CD14-positive monocyte (primary cell): ENCODE measurements around the gene MYH13. TPM values are rescaled to one million over a fixed set of nuclear protein-coding genes. Genes with fewer than 3 reads are reported as not detected.

ENCODE experiments used
- DNase-seq, 3 donors: peaks; one replicate each; pipeline ENCODE4 v3.0.0-alpha.2; 2011 to 2022
- H2AFZ ChIP-seq: 2 replicates; pipeline ENCODE4 v1.6.0; 2012; ENCODE audit warnings: mild to moderate bottlenecking, low read depth, low read length, inconsistent platforms; ENCODE audit not compliant: insufficient read depth, poor library complexity, severe bottlenecking
- H3K27ac ChIP-seq, 2 donors: 1 replicate in 1 of 2; 2 replicates in 1 of 2; pipeline ENCODE4 v1.5.1; 2012 to 2013; ENCODE audit warnings: low read length in 2 of 2, control low read depth in 1 of 2, inconsistent platforms in 1 of 2, low read depth in 1 of 2, mild to moderate bottlenecking in 1 of 2
- H3K27me3 ChIP-seq, 2 donors: one replicate each; pipeline versions ENCODE4 v1.6.0 to v1.6.1; 2011 to 2013; ENCODE audit warnings: low read length in 2 of 2; ENCODE audit not compliant: control insufficient read depth in 2 of 2, insufficient read depth in 2 of 2
- H3K36me3 ChIP-seq, 2 donors: replicated peaks in 1 of 2; 1 replicate in 1 of 2; 2 replicates in 1 of 2; pipeline versions ENCODE4 v1.5.1 to v1.6.1; 2012 to 2013; ENCODE audit warnings: low read length in 2 of 2, control low read depth in 1 of 2, inconsistent platforms in 1 of 2, mild to moderate bottlenecking in 1 of 2; ENCODE audit not compliant: insufficient read depth in 2 of 2, control insufficient read depth in 1 of 2
- H3K4me1 ChIP-seq, 2 donors: 1 replicate in 1 of 2; 2 replicates in 1 of 2; pipeline versions ENCODE4 v1.5.1 to v1.6.1; 2012 to 2013; ENCODE audit warnings: low read length in 2 of 2, control low read depth in 1 of 2, inconsistent platforms in 1 of 2, mild to moderate bottlenecking in 1 of 2, moderate library complexity in 1 of 2; ENCODE audit not compliant: insufficient read depth in 2 of 2, control insufficient read depth in 1 of 2
- H3K4me2 ChIP-seq: replicated peaks from 2 replicates; pipeline ENCODE3; 2012; ENCODE audit warnings: low read length, moderate library complexity, mild to moderate bottlenecking; ENCODE audit not compliant: poor library complexity, severe bottlenecking; ENCODE audit errors: extremely low read depth
- H3K4me3 ChIP-seq, 3 experiments: fragments of 200-600 bp in 1 of 3; sonication (generic) in 1 of 3; replicated peaks in 1 of 3; 1 replicate in 2 of 3; 2 replicates in 1 of 3; pipeline ENCODE4 v1.5.1; 2011 to 2013; ENCODE audit warnings: low read length in 3 of 3, mild to moderate bottlenecking in 3 of 3, control low read depth in 2 of 3, low read depth in 2 of 3, inconsistent platforms in 1 of 3, moderate library complexity in 1 of 3
- H3K79me2 ChIP-seq: 2 replicates; pipeline ENCODE4 v1.6.0; 2012; ENCODE audit warnings: mild to moderate bottlenecking, control low read depth, inconsistent platforms, low read length, moderate library complexity; ENCODE audit not compliant: insufficient read depth
- H3K9ac ChIP-seq: 2 replicates; pipeline ENCODE4 v1.6.0; 2017; ENCODE audit warnings: low read length, mild to moderate bottlenecking; ENCODE audit not compliant: insufficient read depth, poor library complexity, severe bottlenecking
- H3K9me3 ChIP-seq, 2 donors: replicated peaks in 1 of 2; 1 replicate in 1 of 2; 2 replicates in 1 of 2; pipeline versions ENCODE4 v1.5.1 to v1.6.1; 2012 to 2013; ENCODE audit warnings: low read length in 2 of 2, control low read depth in 1 of 2; ENCODE audit not compliant: control insufficient read depth in 1 of 2, insufficient read depth in 1 of 2
- H4K20me1 ChIP-seq: 2 replicates; pipeline ENCODE4 v1.6.0; 2012; ENCODE audit warnings: mild to moderate bottlenecking, low read length, control low read depth, moderate library complexity; ENCODE audit not compliant: insufficient read depth
- H3K27ac Mint-ChIP-seq, 7 donors: one replicate each; pipeline ENCODE4 v1.8.0; 2020; ENCODE audit warnings: mild to moderate bottlenecking in 7 of 7, mixed read lengths in 7 of 7, moderate library complexity in 6 of 7, inconsistent platforms in 2 of 7
- H3K27me3 Mint-ChIP-seq, 3 donors: one replicate each; pipeline ENCODE4 v1.8.0; 2021 to 2022; ENCODE audit warnings: low read depth in 3 of 3, mild to moderate bottlenecking in 3 of 3, mixed read lengths in 3 of 3, moderate library complexity in 3 of 3, inconsistent platforms in 1 of 3
- H3K36me3 Mint-ChIP-seq, 2 donors: one replicate each; pipeline ENCODE4 v1.8.0; 2020; ENCODE audit warnings: mixed read lengths in 2 of 2, inconsistent platforms in 1 of 2, mild to moderate bottlenecking in 1 of 2
- H3K4me1 Mint-ChIP-seq: one replicate; pipeline ENCODE4 v1.8.0; 2020; ENCODE audit warnings: mild to moderate bottlenecking, mixed read lengths
- H3K4me3 Mint-ChIP-seq, 2 donors: one replicate each; pipeline ENCODE4 v1.8.0; 2020; ENCODE audit warnings: mild to moderate bottlenecking in 2 of 2, mixed read lengths in 2 of 2, moderate library complexity in 1 of 2
- H3K9me3 Mint-ChIP-seq, 7 donors: one replicate each; pipeline ENCODE4 v1.8.0; 2020 to 2022; ENCODE audit warnings: mixed read lengths in 7 of 7, mild to moderate bottlenecking in 6 of 7, moderate library complexity in 6 of 7, inconsistent platforms in 2 of 7
- CTCF ChIP-seq: fragments of 200-600 bp; IDR thresholded peaks from one replicate; pipeline ENCODE4 v1.8.0; 2022; ENCODE audit warnings: antibody characterized with exemption, mild to moderate bottlenecking
- whole genome bisulfite sequencing: methylation state at CpG from one replicate; pipeline ENCODE4 v1.1.5; 2013; ENCODE audit warnings: missing lambda C conversion rate; ENCODE audit not compliant: insufficient coverage; 5-methylcytosine and 5-hydroxymethylcytosine counted together
- intact Hi-C, 2 donors: fragments of 100-400 bp; cut with micrococcal nuclease; formaldehyde crosslinking; loops; one replicate each; pipeline versions ENCODE4 v1.15.0 to v1.15.1; 2023
- polyA minus RNA-seq: library from RNA; depleted of rRNA, polyadenylated mRNA; stranded (reverse); fragments of >200 nt; gene quantifications from 2 replicates; pipeline ENCODE4 v1.2.3, GENCODE V29; 2012
- polyA plus RNA-seq, 3 donors: library from polyadenylated mRNA; depleted of rRNA in 1 of 3; unstranded in 2 of 3; stranded (reverse) in 1 of 3; fragments of 300-500 nt in 2 of 3; fragments of >200 nt in 1 of 3; fragmentation: Illumina TruSeq in 2 of 3; gene quantifications; 1 replicate in 2 of 3; 2 replicates in 1 of 3; pipeline ENCODE4 v1.2.3, GENCODE V29; 2012 to 2021
- total RNA-seq, 12 experiments: library from RNA in 1 of 12; stranded (reverse) in 1 of 12; fragments of 120-200 nt in 1 of 12; gene quantifications; one replicate each; pipeline ENCODE4 v1.2.4 and lab custom pipeline; 2013 to 2026; ENCODE audit warnings: mixed read lengths in 6 of 12, inconsistent platforms in 1 of 12

MYH13 gene
- not detected for total RNA-seq (2013)
- polyA plus RNA-seq (not detected), polyA minus RNA-seq (not detected in 2 replicates), total RNA-seq (lab: John Stamatoyannopoulos, UW) (0 to 2.0 (median 0.07) reads per million in 11 experiments)

GRCh38 chr17:10372906-10373305 is at the start of gene MYH13:
MYH13 (minus strand) TSS chr17:10373006; CDS start chr17:10364530, 8,476 bp downstream.
- Histone ChIP-seq H3K79me2 (no peaks in the 10 kb centered on the region), H3K36me3 (no peaks in the 10 kb centered on the region), H3K9ac (no peak within 1 kb of the TSS), H2AFZ (no peak within 1 kb of the TSS), H3K27me3 (peaks cover 0 to 4% of the 10 kb centered on the region in 2 donors), H3K4me1 (no peaks in the 10 kb centered on the region), H3K4me2 (no peak within 1 kb of the TSS), H3K9me3 (no peaks in the 10 kb centered on the region), H3K4me3 (no peak within 1 kb of the TSS), H4K20me1 (no peaks in the 10 kb centered on the region), H3K27ac (no peak within 1 kb of the TSS)
- Mint-ChIP-seq H3K36me3 (no peaks in the 10 kb centered on the region), H3K4me3 (peak within 1 kb of the TSS in 1 of 2 donors; percentile 26), H3K27me3 (peaks cover 5 to 15% (median 9%) of the 10 kb centered on the region in 3 donors), H3K4me1 (no peaks in the 10 kb centered on the region), H3K9me3 (no peaks in the 10 kb centered on the region), H3K27ac (no peak within 1 kb of the TSS)
- DNase-seq: no peak
- WGBS: 90% methylated on average over 4 of the region's 5 CpGs
- TF ChIP-seq CTCF: no peak
- intact Hi-C loops: no loop called here

- no peaks in the 10 kb centered on the region for H3K4me1 ChIP-seq
- Mint-ChIP-seq H3K27ac (no peak within 1 kb of the TSS), H3K9me3 (peaks cover 0 to 2% (median 0%) of the 10 kb centered on the region in 7 donors), H3K27me3 (peaks cover 6 to 8% (median 8%) of the 10 kb centered on the region in 3 donors), H3K4me1 (no peaks in the 10 kb centered on the region), H3K4me3 (no peak within 1 kb of the TSS), H3K36me3 (no peaks in the 10 kb centered on the region)
- no peaks in the 10 kb centered on the region for H3K9me3 ChIP-seq
- H3K4me3 ChIP-seq: no peak within 1 kb of the TSS
- H2AFZ ChIP-seq: no peak within 1 kb of the TSS
- 91% methylated on average over 5 of the region's 7 CpGs for WGBS
- no peak within 1 kb of the TSS for H3K4me2 ChIP-seq
- TF ChIP-seq CTCF: no peak
- no peak for DNase-seq
- no peaks in the 10 kb centered on the region for H3K36me3 ChIP-seq
- H3K27me3 ChIP-seq: no peaks in the 10 kb centered on the region
- H3K9ac ChIP-seq: no peak within 1 kb of the TSS
- intact Hi-C loops: no loop called here
- no peak within 1 kb of the TSS for H3K27ac ChIP-seq
- no peaks in the 10 kb centered on the region for H3K79me2 ChIP-seq
- no peaks in the 10 kb centered on the region for H4K20me1 ChIP-seq
Measured at GRCh38 chr17:10421900-10422542, 49.2 kb upstream of the MYH13 start, which contains the start of gene MYH8. MYH8 (minus strand) TSS chr17:10421950; CDS start chr17:10420227, 1,723 bp downstream.
